HuH-7 (cell line): ENCODE data around the gene PRMT9.

ENCODE experiments used
- DNase-seq: peaks from one replicate; pipeline ENCODE4 v3.0.0; 2011; ENCODE audit warnings: low spot score

PRMT9 gene

GRCh38 chr4:147678796-147679549 is 5.0 kb downstream of the PRMT9 start:
- no peak for DNase-seq

GRCh38 chr4:147678106-147678505 is 5.9 kb downstream of the PRMT9 start:
- no peak for DNase-seq

GRCh38 chr4:147674496-147674895 is 9.5 kb downstream of the PRMT9 start:
- no peak for DNase-seq

- DNase-seq, result no peak
These were observed 9.9 kb downstream of the PRMT9 start for GRCh38 chr4:147674073-147674472.

- no peak for DNase-seq
These were observed 25.5 kb downstream of the PRMT9 start for GRCh38 chr4:147658501-147658900.

- DNase-seq, result no peak
These were observed 28.3 kb downstream of the PRMT9 start for GRCh38 chr4:147655639-147656038.

GRCh38 chr4:147651563-147651962 is 32.4 kb downstream of the PRMT9 start:
- no peak for DNase-seq

- no peak for DNase-seq
These were observed 35.3 kb downstream of the PRMT9 start for GRCh38 chr4:147648656-147649055.

- DNase-seq, result no peak
These were observed 38.9 kb downstream of the PRMT9 start for GRCh38 chr4:147645099-147645498.

GRCh38 chr4:147644471-147644870 is 39.5 kb downstream of the PRMT9 start:
- DNase-seq, result no peak

- DNase-seq, result no peak
These were observed 40.3 kb downstream of the PRMT9 start for GRCh38 chr4:147643616-147644015.

GRCh38 chr4:147640331-147640730 is 43.6 kb downstream of the PRMT9 start:
- no peak for DNase-seq

- DNase-seq, result no peak
These were observed 44.6 kb downstream of the PRMT9 start for GRCh38 chr4:147639388-147639787.

GRCh38 chr4:147638942-147639341 is 45.0 kb downstream of the PRMT9 start:
- no peak for DNase-seq

- no peak for DNase-seq
These were observed 45.6 kb downstream of the PRMT9 start for GRCh38 chr4:147638365-147638764.

- DNase-seq, result no peak
These were observed 48.6 kb downstream of the PRMT9 start for GRCh38 chr4:147635348-147635747.

GRCh38 chr4:147633643-147634042 is 50.3 kb downstream of the PRMT9 start:
- DNase-seq, result no peak

GRCh38 chr4:147633113-147633512 is 50.9 kb downstream of the PRMT9 start:
- no peak for DNase-seq

- no peak for DNase-seq
These were observed 53.9 kb downstream of the PRMT9 start for GRCh38 chr4:147629783-147630730.

GRCh38 chr4:147628415-147628814 is 55.5 kb downstream of the PRMT9 start:
- DNase-seq, result no peak

- no peak for DNase-seq
These were observed 57.1 kb downstream of the PRMT9 start for GRCh38 chr4:147626903-147627302.

- no peak for DNase-seq
These were observed 58.2 kb downstream of the PRMT9 start for GRCh38 chr4:147625733-147626132.

- DNase-seq, result no peak
These were observed 63.6 kb downstream of the PRMT9 start for GRCh38 chr4:147620315-147620714.
